HepG2 (cell line): Measurements from ENCODE around the gene ALK. TPM values are rescaled to one million over a fixed set of nuclear protein-coding genes. Genes with fewer than 3 reads are reported as not detected.

Experiments used
- ATAC-seq: fragments of 200-7000 bp; cut with Tn5 transposase; 3 replicates; pipeline ENCODE4 v1.9.1; 2020; ENCODE audit warnings: mild to moderate bottlenecking, moderate library complexity
- BruUV-seq: library from RNA; stranded (reverse); fragments of 400-500 nt; replicated peaks from 2 replicates; lab custom pipeline; 2021; lab: Mats Ljungman, UMichigan
- CTCF ChIA-PET: fragments of 300-600 bp; formaldehyde crosslinking; extraction: SDS; loops from one replicate; lab custom pipeline; 2021; ENCODE audit warnings: low total read pairs, inconsistent platforms, low intra/inter-chr PET ratio; lab: Yijun Ruan, JAX
- POLR2A ChIA-PET: fragments of 350-600 bp; sonication (Branson Sonifier 250); formaldehyde crosslinking; loops from one replicate; lab custom pipeline; 2020; ENCODE audit warnings: antibody characterized with exemption, inconsistent platforms; lab: Yijun Ruan, JAX
- DNase-seq: peaks from one replicate; pipeline ENCODE4 v3.0.0-alpha.2; 2015; ENCODE audit warnings: low spot score
- FAIRE-seq: peaks from 3 replicates; lab custom pipeline; 2011; peaks lifted over from hg19 to GRCh38; lab: Jason Lieb, UNC
- H2AFZ ChIP-seq: one replicate; pipeline ENCODE4 v1.6.1; 2011; ENCODE audit warnings: low read length, inconsistent platforms
- H3K27ac ChIP-seq: fragments of 300-600 bp; 3 replicates; pipeline ENCODE4 v1.8.0; 2011; ENCODE audit warnings: mixed run types, mild to moderate bottlenecking, mixed read lengths, low read length, inconsistent platforms; ENCODE audit not compliant: insufficient read depth; ENCODE audit errors: extremely low read length
- H3K27me3 ChIP-seq, 2 experiments: fragments of 200-600 bp in 1 of 2; 2 replicates in 1 of 2; 3 replicates in 1 of 2; pipeline versions ENCODE4 v1.6.0 to v1.8.0; 2011; ENCODE audit warnings: low read length in 2 of 2, mild to moderate bottlenecking in 2 of 2, moderate library complexity in 2 of 2, inconsistent platforms in 1 of 2; ENCODE audit not compliant: insufficient read depth in 2 of 2, control insufficient read depth in 1 of 2
- H3K36me3 ChIP-seq, 2 experiments: fragments of 200-600 bp in 1 of 2; replicated peaks in 1 of 2; 2 replicates in 1 of 2; 3 replicates in 1 of 2; pipeline versions ENCODE4 v1.5.1 to v1.8.0; 2011; ENCODE audit warnings: low read length in 2 of 2, inconsistent platforms in 1 of 2; ENCODE audit not compliant: insufficient read depth in 2 of 2, control insufficient read depth in 1 of 2
- H3K4me1 ChIP-seq: 2 replicates; pipeline ENCODE4 v1.5.1; 2012; ENCODE audit warnings: low read length, inconsistent platforms; ENCODE audit not compliant: insufficient read depth
- H3K4me2 ChIP-seq: 2 replicates; pipeline ENCODE4 v1.6.0; 2011; ENCODE audit warnings: low read depth, low read length, inconsistent platforms
- H3K4me3 ChIP-seq, 3 experiments: fragments of 200-600 bp in 1 of 3; sonication (generic), shearing (Covaris generic) in 1 of 3; replicated peaks in 1 of 3; 2 replicates each; pipeline ENCODE4 v1.5.1; 2011 to 2016; ENCODE audit warnings: low read length in 3 of 3, inconsistent platforms in 2 of 3, low read depth in 2 of 3, mild to moderate bottlenecking in 2 of 3, control low read depth in 1 of 3, mixed read lengths in 1 of 3; ENCODE audit not compliant: insufficient read depth in 1 of 3
- H3K79me2 ChIP-seq: one replicate; pipeline ENCODE4 v1.6.1; 2011; ENCODE audit warnings: low read length, inconsistent platforms; ENCODE audit not compliant: insufficient read depth
- H3K9ac ChIP-seq: 2 replicates; pipeline ENCODE4 v1.6.0; 2011; ENCODE audit warnings: mild to moderate bottlenecking, low read depth, low read length, inconsistent platforms; ENCODE audit not compliant: insufficient read depth
- H3K9me3 ChIP-seq: 2 replicates; pipeline ENCODE4 v1.5.1; 2012; ENCODE audit warnings: mild to moderate bottlenecking, low read length
- H4K20me1 ChIP-seq: 2 replicates; pipeline ENCODE4 v1.6.0; 2011; ENCODE audit warnings: inconsistent platforms, mild to moderate bottlenecking, low read length, moderate library complexity; ENCODE audit not compliant: insufficient read depth
- ADNP ChIP-seq: sonication (generic); formaldehyde crosslinking; IDR thresholded peaks from 2 replicates; pipeline ENCODE4 v1.4.0; 2020; ENCODE audit warnings: missing genetic modification reagents
- FOSL2 ChIP-seq: sonication (generic); formaldehyde crosslinking; IDR thresholded peaks from 2 replicates; pipeline ENCODE4 v1.4.0; 2020; ENCODE audit warnings: missing genetic modification reagents
- GATAD1 ChIP-seq: IDR thresholded peaks from 2 replicates; pipeline ENCODE4 v1.6.1; 2016; ENCODE audit warnings: missing genetic modification reagents, missing compliant biosample characterization
- GLI4 ChIP-seq: sonication (generic); formaldehyde crosslinking; IDR thresholded peaks from 2 replicates; pipeline ENCODE4 v1.5.1; 2020; ENCODE audit warnings: missing genetic modification reagents, mild to moderate bottlenecking, moderate library complexity, borderline replicate concordance
- NR1H2 ChIP-seq: sonication (generic); formaldehyde crosslinking; IDR thresholded peaks from 2 replicates; pipeline ENCODE4 v1.8.1; 2022; ENCODE audit warnings: low read depth, missing genetic modification reagents, borderline replicate concordance
- POLR2AphosphoS2 ChIP-seq: IDR thresholded peaks from 2 replicates; pipeline ENCODE4 v1.6.1; 2011; ENCODE audit warnings: low read depth, low read length, improper control_type of control experiment
- SALL1 ChIP-seq: sonication (generic); formaldehyde crosslinking; IDR thresholded peaks from 2 replicates; pipeline ENCODE4 v1.8.0; 2022; ENCODE audit warnings: mild to moderate bottlenecking, missing genetic modification reagents
- SMAD3 ChIP-seq: sonication (generic); formaldehyde crosslinking; IDR thresholded peaks from 2 replicates; pipeline ENCODE4 v1.4.0; 2020; ENCODE audit warnings: missing genetic modification reagents
- THAP11 ChIP-seq: IDR thresholded peaks from 2 replicates; pipeline ENCODE4 v1.6.1; 2016; ENCODE audit warnings: missing biosample characterization, missing genetic modification reagents
- XBP1 ChIP-seq: sonication (generic); formaldehyde crosslinking; IDR thresholded peaks from 2 replicates; pipeline ENCODE4 v1.5.0; 2020; ENCODE audit warnings: missing genetic modification reagents
- ZMYM3 ChIP-seq: sonication (generic); formaldehyde crosslinking; IDR thresholded peaks from 2 replicates; pipeline ENCODE4 v1.5.1; 2020; ENCODE audit warnings: mild to moderate bottlenecking, missing genetic modification reagents
- ZNF160 ChIP-seq: sonication (generic); formaldehyde crosslinking; IDR thresholded peaks from 2 replicates; pipeline ENCODE4 v1.8.0; 2022; ENCODE audit warnings: mild to moderate bottlenecking, inconsistent platforms, missing genetic modification reagents
- ZNF280D ChIP-seq: sonication (generic); formaldehyde crosslinking; IDR thresholded peaks from 2 replicates; pipeline ENCODE4 v1.5.1; 2020; ENCODE audit warnings: mild to moderate bottlenecking, missing genetic modification reagents
- ZNF687 ChIP-seq: sonication (generic); formaldehyde crosslinking; IDR thresholded peaks from 2 replicates; pipeline ENCODE4 v1.5.1; 2020; ENCODE audit warnings: mild to moderate bottlenecking, missing genetic modification reagents, moderate library complexity
- ZNF780A ChIP-seq: sonication (generic); formaldehyde crosslinking; IDR thresholded peaks from 2 replicates; pipeline ENCODE4 v1.8.0; 2022; ENCODE audit warnings: mild to moderate bottlenecking, missing genetic modification reagents, moderate library complexity
- ZNF784 ChIP-seq: sonication (generic); formaldehyde crosslinking; IDR thresholded peaks from 2 replicates; pipeline ENCODE4 v1.5.1; 2020; ENCODE audit warnings: missing genetic modification reagents, mild to moderate bottlenecking, borderline replicate concordance
- WGBS: methylation state at CpG from one replicate; pipeline ENCODE4 v1.1.6; 2017; ENCODE audit warnings: low lambda C conversion rate; 5-methylcytosine and 5-hydroxymethylcytosine counted together
- in situ Hi-C: cut with HindIII; loops from 2 replicates; pipeline ENCODE4 v1.10.0; 2017; ENCODE audit warnings: low pct_unique_long_range_greater_than_20kb; ENCODE audit not compliant: extremely low pct_ligation_motif_present
- intact Hi-C: fragments of 100-400 bp; cut with micrococcal nuclease; formaldehyde crosslinking; loops from one replicate; pipeline ENCODE4 v1.10.0; 2022; ENCODE audit not compliant: unreplicated experiment
- polyA plus RNA-seq, 8 experiments: library from polyadenylated mRNA; depleted of rRNA in 3 of 8; stranded (reverse) in 7 of 8; unstranded in 1 of 8; fragments of >200 nt; fragmentation: Illumina TruSeq in 4 of 8; extraction: Trizol in 4 of 8; gene quantifications; 2 replicates each; pipeline versions ENCODE4 v1.2.1 to v1.2.3, GENCODE V29; 2011 to 2016; ENCODE audit warnings: low read depth in 4 of 8, missing spikeins in 1 of 8, mixed read lengths in 1 of 8; ENCODE audit not compliant: insufficient read depth in 1 of 8
- total RNA-seq, 5 experiments: library from RNA; depleted of rRNA; stranded (reverse); fragments of >200 nt; fragmentation: Illumina TruSeq; extraction: Trizol; gene quantifications; 2 replicates each; pipeline ENCODE4 v1.2.3, GENCODE V29; 2016; ENCODE audit warnings: low read depth in 1 of 5

The ALK gene
- total and polyA plus RNA-seq, 2 of the 13 experiments (the other 11 are each of a cell fraction or from before 2014, with no cell fraction given) = not detected

GRCh38 chr2:29767606-29768335, 153.6 kb downstream of the ALK start:
- ChIA-PET POLR2A (no interaction called here), CTCF (no interaction called here)
- Histone ChIP-seq H2AFZ (no peak overlapping the region), H3K4me3 (no peak overlapping the region), H3K9me3 (no peaks in the 10 kb centered on the region), H3K27ac (no peak overlapping the region), H3K36me3 (no peaks in the 10 kb centered on the region), H3K4me1 (no peaks in the 10 kb centered on the region), H4K20me1 (no peaks in the 10 kb centered on the region), H3K27me3 (no peaks in the 10 kb centered on the region), H3K4me2 (no peak overlapping the region), H3K9ac (no peak overlapping the region)
- 3% methylated on average over 8 of the region's 9 CpGs for WGBS
- no peak for FAIRE-seq
- BruUV-seq = no TSS peak
- DNase-seq = no peak
- no peak for ATAC-seq
- intact Hi-C loops (no loop called here), in situ Hi-C loops (no loop called here)
- TF ChIP-seq ZNF780A (CRISPR knock-in tag) = no peak
- no peak for TF ChIP-seq GATAD1 (CRISPR knock-in tag)
- TF ChIP-seq POLR2AphosphoS2 = no peak
- no peak for TF ChIP-seq ZMYM3 (CRISPR knock-in tag)
- TF ChIP-seq FOSL2 (CRISPR knock-in tag) = no peak
- no peak for TF ChIP-seq ZNF160 (CRISPR knock-in tag)
- no peak for TF ChIP-seq GLI4 (CRISPR knock-in tag)
- TF ChIP-seq NR1H2 (CRISPR knock-in tag) = no peak
- TF ChIP-seq THAP11 (CRISPR knock-in tag) = no peak
- TF ChIP-seq SALL1 = no peak
- TF ChIP-seq ZNF687 = no peak
- no peak for TF ChIP-seq ZNF784
- no peak for TF ChIP-seq ZNF280D
- no peak for TF ChIP-seq ADNP
- TF ChIP-seq SMAD3 (CRISPR knock-in tag) = no peak
- TF ChIP-seq XBP1 = no peak
- TF ChIP-seq, all 625 proteins: peak for 0
- H3K79me2 ChIP-seq = no peaks in the 10 kb centered on the region
